Measurements from ENCODE around the gene RAB32.

GRCh38 chr6:146582857-146583256 lies 39.2 kb downstream of the RAB32 start:
- TF ChIP-seq CTCF (IDR thresholded peaks at IDR 0.05) (no peak), POLR2A (IDR thresholded peaks at IDR 0.05) (no peak)

Data from prostate gland (tissue), 2 donors.